ENCODE measurements around the gene NDC1. TPM values are rescaled to one million over a fixed set of nuclear protein-coding genes. Genes with fewer than 3 reads are reported as not detected.

NDC1 gene
- total and polyA plus RNA-seq, 2 donors = 9.4 to 22.1 TPM

DNA sequence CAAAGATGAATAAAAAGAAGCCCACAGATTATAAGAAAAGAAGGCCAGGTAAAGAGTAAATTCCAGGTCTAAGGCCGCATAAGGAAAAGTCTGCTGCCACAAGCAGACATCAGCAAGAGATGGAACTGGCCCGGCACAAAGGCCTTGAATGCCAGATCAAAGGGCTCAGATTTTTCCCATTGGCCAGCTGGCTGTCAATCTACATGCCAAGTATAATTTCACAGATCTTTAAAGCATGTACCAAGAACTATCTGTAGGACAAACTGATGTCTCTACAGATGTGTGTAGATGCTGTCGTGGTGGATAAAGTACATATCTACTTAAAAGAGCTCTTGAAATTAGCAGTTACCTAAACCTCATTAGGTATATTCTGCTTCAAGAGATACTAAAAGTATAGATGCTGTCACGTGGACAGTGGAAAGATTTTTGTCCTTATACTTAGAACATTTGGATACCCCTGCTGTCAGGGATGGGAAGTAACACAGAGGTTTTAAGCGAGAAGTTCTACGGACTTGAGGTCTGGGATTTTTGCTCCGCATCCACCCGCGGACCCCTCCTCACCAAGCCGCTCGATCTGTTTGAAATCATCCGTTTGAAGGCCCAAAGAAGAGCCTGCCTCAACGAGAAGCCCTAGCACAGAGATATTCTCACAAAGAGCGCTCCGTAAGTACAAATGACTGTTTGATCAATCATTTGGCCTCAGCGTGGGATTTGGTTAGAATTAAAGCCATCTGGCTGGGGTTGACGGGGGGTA is 109.2 kb downstream of the NDC1 start:
- peaks cover 4 to 39% of the 10 kb centered on the region in 2 donors for H3K27me3 ChIP-seq (ENCODE audit: control insufficient read depth in 2 of 2, insufficient read depth in 1 of 2, low read length in 1 of 2)
- no peak for DNase-seq (ENCODE audit: low read depth in 6 of 9, low spot score in 9 of 9)
- H3K4me1 ChIP-seq (ENCODE audit: control insufficient read depth in 2 of 2, insufficient read depth in 2 of 2, low read length in 2 of 2) = no peaks in the 10 kb centered on the region
- H3K9me3 ChIP-seq (ENCODE audit: control insufficient read depth in 2 of 2, insufficient read depth in 1 of 2, low read length in 1 of 2) = no peaks in the 10 kb centered on the region
- H3K27ac ChIP-seq (ENCODE audit: low read depth in 1 of 2, low read length in 1 of 2) = no peak overlapping the region
- 97% methylated on average over 17 of the region's 17 CpGs for WGBS
- H3K36me3 ChIP-seq (ENCODE audit: control insufficient read depth in 2 of 2, insufficient read depth in 2 of 2, low read length in 1 of 2) = no peaks in the 10 kb centered on the region
- no peak overlapping the region for H3K4me3 ChIP-seq (ENCODE audit: low read length in 2 of 2)

DNA sequence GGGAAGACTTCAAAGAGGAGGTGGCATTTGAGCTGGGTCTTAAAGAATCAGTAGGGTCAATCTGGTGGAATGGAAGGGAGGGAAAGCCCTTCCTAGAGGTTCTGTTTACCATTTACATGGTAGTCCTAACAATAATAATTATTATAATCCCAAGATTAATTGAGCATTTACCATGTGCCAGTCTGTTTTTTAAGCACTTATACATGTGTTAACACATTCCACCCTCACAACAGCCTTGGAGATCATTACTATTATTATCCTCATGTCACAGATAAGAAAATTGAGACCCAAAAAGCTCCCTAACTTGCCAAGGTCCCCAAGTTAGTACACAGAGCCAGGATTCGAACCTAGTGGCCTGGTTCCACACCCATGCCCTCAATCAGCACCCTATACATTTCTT is 109.9 kb downstream of the NDC1 start:
- Histone ChIP-seq H3K36me3 (ENCODE audit: control insufficient read depth in 2 of 2, insufficient read depth in 2 of 2, low read length in 1 of 2) (no peaks in the 10 kb centered on the region), H3K4me3 (ENCODE audit: low read length in 2 of 2) (no peak overlapping the region), H3K9me3 (ENCODE audit: control insufficient read depth in 2 of 2, insufficient read depth in 1 of 2, low read length in 1 of 2) (no peaks in the 10 kb centered on the region), H3K27ac (ENCODE audit: low read depth in 1 of 2, low read length in 1 of 2) (no peak overlapping the region), H3K4me1 (ENCODE audit: control insufficient read depth in 2 of 2, insufficient read depth in 2 of 2, low read length in 2 of 2) (no peaks in the 10 kb centered on the region), H3K27me3 (ENCODE audit: control insufficient read depth in 2 of 2, insufficient read depth in 1 of 2, low read length in 1 of 2) (peaks cover 2 to 32% of the 10 kb centered on the region in 2 donors)
- DNase-seq (ENCODE audit: low read depth in 6 of 9, low spot score in 9 of 9) = no peak
- WGBS = 89% methylated on average over 1 of the region's 1 CpG

DNA sequence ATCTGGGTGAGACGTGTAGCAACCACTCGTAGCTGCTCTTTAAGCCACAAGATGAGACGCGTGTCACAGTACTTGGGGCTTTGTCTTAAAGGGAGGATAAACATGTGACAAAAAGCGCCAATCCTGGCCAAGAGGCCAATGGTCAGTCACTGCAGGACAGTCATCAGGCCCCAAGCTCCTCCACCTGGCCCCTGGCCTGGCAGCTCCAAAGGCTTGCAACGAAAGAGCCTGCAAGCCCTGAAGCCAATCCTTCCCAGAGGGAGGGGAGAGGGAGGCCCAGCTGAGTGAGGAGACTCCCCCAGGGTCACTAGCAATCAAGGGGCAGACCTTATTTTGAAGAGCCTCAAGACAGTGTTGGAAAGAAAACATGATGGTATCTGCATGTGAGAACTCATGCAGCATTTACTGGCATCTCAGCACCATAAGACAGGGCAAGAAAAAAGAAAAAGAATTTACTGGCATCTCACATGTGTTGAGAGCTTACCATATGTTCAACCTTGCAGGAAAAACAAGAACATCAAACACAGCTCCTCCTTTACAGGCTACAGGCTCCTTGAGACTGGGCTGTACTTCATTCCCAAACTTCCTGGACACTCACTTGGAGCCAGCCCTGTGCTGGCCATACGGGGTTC is 110.5 kb downstream of the NDC1 start:
- Histone ChIP-seq H3K9me3 (ENCODE audit: control insufficient read depth in 2 of 2, insufficient read depth in 1 of 2, low read length in 1 of 2) (no peaks in the 10 kb centered on the region), H3K27me3 (ENCODE audit: control insufficient read depth in 2 of 2, insufficient read depth in 1 of 2, low read length in 1 of 2) (peaks cover 2 to 32% of the 10 kb centered on the region in 2 donors), H3K36me3 (ENCODE audit: control insufficient read depth in 2 of 2, insufficient read depth in 2 of 2, low read length in 1 of 2) (no peaks in the 10 kb centered on the region), H3K4me3 (ENCODE audit: low read length in 2 of 2) (no peak overlapping the region), H3K27ac (ENCODE audit: low read depth in 1 of 2, low read length in 1 of 2) (no peak overlapping the region), H3K4me1 (ENCODE audit: control insufficient read depth in 2 of 2, insufficient read depth in 2 of 2, low read length in 2 of 2) (no peaks in the 10 kb centered on the region)
- WGBS = 97% methylated on average over 7 of the region's 7 CpGs
- no peak for DNase-seq (ENCODE audit: low read depth in 6 of 9, low spot score in 9 of 9)

GRCh38 chr1:53726009-53726600 is 112.0 kb downstream of the NDC1 start:
- Histone ChIP-seq H3K9me3 (ENCODE audit: control insufficient read depth in 2 of 2, insufficient read depth in 1 of 2, low read length in 1 of 2) (no peaks in the 10 kb centered on the region), H3K27me3 (ENCODE audit: control insufficient read depth in 2 of 2, insufficient read depth in 1 of 2, low read length in 1 of 2) (peaks cover 0 to 20% of the 10 kb centered on the region in 2 donors), H3K4me1 (ENCODE audit: control insufficient read depth in 2 of 2, insufficient read depth in 2 of 2, low read length in 2 of 2) (no peaks in the 10 kb centered on the region), H3K4me3 (ENCODE audit: low read length in 2 of 2) (no peak overlapping the region), H3K27ac (ENCODE audit: low read depth in 1 of 2, low read length in 1 of 2) (no peak overlapping the region), H3K36me3 (ENCODE audit: control insufficient read depth in 2 of 2, insufficient read depth in 2 of 2, low read length in 1 of 2) (no peaks in the 10 kb centered on the region)
- 96% methylated on average over 8 of the region's 8 CpGs for WGBS
- DNase-seq (ENCODE audit: low read depth in 6 of 9, low spot score in 9 of 9) = no peak

DNA sequence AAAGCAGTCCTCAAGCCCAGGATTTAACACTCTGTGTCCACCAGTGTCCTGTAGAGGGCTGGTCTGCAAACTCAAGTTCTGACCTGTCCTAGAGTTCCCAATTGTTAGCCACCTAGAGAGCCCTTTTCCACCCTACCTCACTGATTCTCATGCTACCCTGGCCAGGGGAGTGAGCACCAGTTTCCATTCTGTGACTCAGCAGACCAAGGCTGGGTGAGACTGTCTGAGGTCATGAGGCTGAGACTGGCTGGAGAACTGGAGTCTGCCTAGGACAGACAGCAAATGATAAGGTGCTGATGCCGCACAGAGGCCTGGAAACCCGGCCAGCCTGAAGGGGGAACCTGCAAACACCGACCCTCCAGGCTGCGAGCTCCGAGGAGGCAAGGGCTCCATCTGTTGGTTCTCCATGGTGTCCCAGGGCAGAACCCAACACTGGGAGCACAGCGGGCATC is 112.8 kb downstream of the NDC1 start:
- no peaks in the 10 kb centered on the region for H3K9me3 ChIP-seq (ENCODE audit: control insufficient read depth in 2 of 2, insufficient read depth in 1 of 2, low read length in 1 of 2)
- H3K4me1 ChIP-seq (ENCODE audit: control insufficient read depth in 2 of 2, insufficient read depth in 2 of 2, low read length in 2 of 2) = no peaks in the 10 kb centered on the region
- no peak for DNase-seq (ENCODE audit: low read depth in 6 of 9, low spot score in 9 of 9)
- WGBS = 72% methylated on average over 6 of the region's 6 CpGs
- H3K27ac ChIP-seq (ENCODE audit: low read depth in 1 of 2, low read length in 1 of 2) = no peak overlapping the region
- H3K36me3 ChIP-seq (ENCODE audit: control insufficient read depth in 2 of 2, insufficient read depth in 2 of 2, low read length in 1 of 2) = no peaks in the 10 kb centered on the region
- H3K27me3 ChIP-seq (ENCODE audit: control insufficient read depth in 2 of 2, insufficient read depth in 1 of 2, low read length in 1 of 2) = peaks cover 0 to 13% of the 10 kb centered on the region in 2 donors
- no peak overlapping the region for H3K4me3 ChIP-seq (ENCODE audit: low read length in 2 of 2)

DNA sequence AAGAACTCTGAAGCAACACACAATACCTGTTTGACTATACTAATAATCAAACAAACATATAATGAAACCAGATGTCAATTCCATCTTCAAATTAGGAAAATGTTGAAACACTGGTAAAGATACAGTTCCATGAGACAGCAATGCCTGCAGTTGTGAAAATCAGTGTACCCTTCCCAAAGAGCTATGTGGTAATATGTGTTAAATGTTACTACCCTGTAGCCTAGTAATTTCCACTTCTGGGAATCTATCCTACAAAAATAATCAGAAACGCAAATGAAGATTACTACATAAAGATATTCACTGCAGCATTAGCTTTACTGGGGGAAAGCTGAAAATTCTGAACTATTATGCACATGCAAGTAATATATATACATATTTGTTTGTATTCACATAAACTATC is 116.1 kb downstream of the NDC1 start:
- H3K27ac ChIP-seq (ENCODE audit: low read depth in 1 of 2, low read length in 1 of 2) = no peak overlapping the region
- 99% methylated on average over 1 of the region's 1 CpG for WGBS
- no peaks in the 10 kb centered on the region for H3K9me3 ChIP-seq (ENCODE audit: control insufficient read depth in 2 of 2, insufficient read depth in 1 of 2, low read length in 1 of 2)
- H3K36me3 ChIP-seq (ENCODE audit: control insufficient read depth in 2 of 2, insufficient read depth in 2 of 2, low read length in 1 of 2) = no peaks in the 10 kb centered on the region
- no peaks in the 10 kb centered on the region for H3K4me1 ChIP-seq (ENCODE audit: control insufficient read depth in 2 of 2, insufficient read depth in 2 of 2, low read length in 2 of 2)
- H3K27me3 ChIP-seq (ENCODE audit: control insufficient read depth in 2 of 2, insufficient read depth in 1 of 2, low read length in 1 of 2) = peaks cover 0 to 10% of the 10 kb centered on the region in 2 donors
- DNase-seq (ENCODE audit: low read depth in 6 of 9, low spot score in 9 of 9) = no peak
- H3K4me3 ChIP-seq (ENCODE audit: low read length in 2 of 2) = no peak overlapping the region

DNA sequence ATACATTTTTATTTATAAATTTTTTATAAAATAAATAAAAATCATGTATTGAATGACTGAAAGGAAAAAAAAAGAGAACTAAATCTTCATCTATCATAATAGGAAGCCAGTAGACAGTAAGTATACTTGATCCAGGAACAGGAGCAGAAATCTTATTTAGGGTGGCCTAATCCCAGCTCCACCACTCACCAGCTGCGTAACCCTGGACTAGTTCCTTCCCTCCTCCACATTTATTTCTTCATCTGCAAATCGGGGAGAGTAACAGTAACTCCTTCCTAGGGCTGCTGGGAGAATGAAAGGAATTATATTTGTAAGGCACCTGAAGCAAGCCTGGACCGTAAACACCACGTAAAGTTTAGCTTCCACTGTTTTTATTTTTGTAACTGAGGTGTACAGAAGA is 117.0 kb downstream of the NDC1 start:
- DNase-seq (ENCODE audit: low read depth in 6 of 9, low spot score in 9 of 9) = no peak
- H3K27ac ChIP-seq (ENCODE audit: low read depth in 1 of 2, low read length in 1 of 2) = no peak overlapping the region
- H3K4me1 ChIP-seq (ENCODE audit: control insufficient read depth in 2 of 2, insufficient read depth in 2 of 2, low read length in 2 of 2) = no peaks in the 10 kb centered on the region
- H3K27me3 ChIP-seq (ENCODE audit: control insufficient read depth in 2 of 2, insufficient read depth in 1 of 2, low read length in 1 of 2) = peaks cover 0 to 12% of the 10 kb centered on the region in 2 donors
- WGBS = 91% methylated on average over 4 of the region's 4 CpGs
- H3K4me3 ChIP-seq (ENCODE audit: low read length in 2 of 2) = no peak overlapping the region
- H3K9me3 ChIP-seq (ENCODE audit: control insufficient read depth in 2 of 2, insufficient read depth in 1 of 2, low read length in 1 of 2) = no peaks in the 10 kb centered on the region
- H3K36me3 ChIP-seq (ENCODE audit: control insufficient read depth in 2 of 2, insufficient read depth in 2 of 2, low read length in 1 of 2) = no peaks in the 10 kb centered on the region

DNA sequence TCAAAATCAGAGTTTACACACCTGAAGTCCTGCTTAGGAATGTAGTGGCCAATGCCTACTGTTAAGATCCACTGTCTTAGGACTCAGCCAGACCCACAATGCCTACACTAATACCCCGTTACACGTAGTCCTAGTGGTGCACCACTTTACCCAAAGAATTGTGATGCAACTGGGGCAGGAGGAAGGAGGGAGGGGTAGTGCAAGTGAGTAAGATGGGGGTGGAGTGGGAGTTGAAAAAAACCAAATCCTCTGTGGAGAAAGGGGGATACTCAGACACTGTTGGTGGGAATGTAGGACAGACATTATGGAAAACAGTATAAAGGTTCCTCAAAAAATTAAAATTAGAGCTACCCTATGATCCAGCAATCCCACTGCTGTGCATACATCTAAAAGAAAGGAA is 118.6 kb downstream of the NDC1 start:
- Histone ChIP-seq H3K4me3 (ENCODE audit: low read length in 2 of 2) (no peak overlapping the region), H3K9me3 (ENCODE audit: control insufficient read depth in 2 of 2, insufficient read depth in 1 of 2, low read length in 1 of 2) (no peaks in the 10 kb centered on the region), H3K4me1 (ENCODE audit: control insufficient read depth in 2 of 2, insufficient read depth in 2 of 2, low read length in 2 of 2) (no peaks in the 10 kb centered on the region), H3K27ac (ENCODE audit: low read depth in 1 of 2, low read length in 1 of 2) (no peak overlapping the region), H3K36me3 (ENCODE audit: control insufficient read depth in 2 of 2, insufficient read depth in 2 of 2, low read length in 1 of 2) (no peaks in the 10 kb centered on the region), H3K27me3 (ENCODE audit: control insufficient read depth in 2 of 2, insufficient read depth in 1 of 2, low read length in 1 of 2) (peaks cover 0 to 10% of the 10 kb centered on the region in 2 donors)
- no peak for DNase-seq (ENCODE audit: low read depth in 6 of 9, low spot score in 9 of 9)
- WGBS = 95% methylated on average over 2 of the region's 2 CpGs

- WGBS = 98% methylated on average over 2 of the region's 2 CpGs
- Histone ChIP-seq H3K27me3 (ENCODE audit: control insufficient read depth in 2 of 2, insufficient read depth in 1 of 2, low read length in 1 of 2) (peaks cover 0 to 10% of the 10 kb centered on the region in 2 donors), H3K9me3 (ENCODE audit: control insufficient read depth in 2 of 2, insufficient read depth in 1 of 2, low read length in 1 of 2) (no peaks in the 10 kb centered on the region), H3K4me1 (ENCODE audit: control insufficient read depth in 2 of 2, insufficient read depth in 2 of 2, low read length in 2 of 2) (no peaks in the 10 kb centered on the region), H3K4me3 (ENCODE audit: low read length in 2 of 2) (no peak overlapping the region), H3K27ac (ENCODE audit: low read depth in 1 of 2, low read length in 1 of 2) (no peak overlapping the region), H3K36me3 (ENCODE audit: control insufficient read depth in 2 of 2, insufficient read depth in 2 of 2, low read length in 1 of 2) (no peaks in the 10 kb centered on the region)
- DNase-seq (ENCODE audit: low read depth in 6 of 9, low spot score in 9 of 9) = no peak
Observed at GRCh38 chr1:53718443-53718842, 119.7 kb downstream of the NDC1 start.

Data from thymus (tissue), 11 donors.